GM23338 (cell line): ENCODE measurements around the gene DMTF1. TPM values are rescaled to one million over a fixed set of nuclear protein-coding genes. Genes with fewer than 3 reads are reported as not detected.

Source experiments
- ATAC-seq: fragments of 200-7000 bp; cut with Tn5 transposase; 3 replicates; pipeline ENCODE4 v1.9.1; 2020
- DNase-seq: peaks from one replicate; pipeline ENCODE4 v3.0.0-alpha.2; 2015; ENCODE audit warnings: low spot score
- H2AFZ ChIP-seq: fragments of 200-600 bp; sonication (generic); 2 replicates; pipeline ENCODE4 v1.8.0; 2016; ENCODE audit warnings: antibody characterized with exemption, mild to moderate bottlenecking, moderate library complexity
- H3F3A ChIP-seq: fragments of 200-600 bp; sonication (generic); replicated peaks from 2 replicates; pipeline ENCODE4 v1.8.0; 2017; ENCODE audit warnings: antibody characterized with exemption, mixed run types, low read depth
- H3K27ac ChIP-seq: fragments of 200-600 bp; sonication (generic); 2 replicates; pipeline ENCODE4 v1.6.1; 2016; ENCODE audit warnings: low read depth
- H3K27me3 ChIP-seq: fragments of 200-600 bp; sonication (generic); 2 replicates; pipeline ENCODE4 v1.8.0; 2016; ENCODE audit warnings: mild to moderate bottlenecking, mixed run types, moderate library complexity; ENCODE audit not compliant: insufficient read depth
- H3K36me3 ChIP-seq: fragments of 200-600 bp; sonication (generic); 2 replicates; pipeline ENCODE4 v1.8.0; 2016; ENCODE audit warnings: mild to moderate bottlenecking; ENCODE audit not compliant: insufficient read depth
- H3K4me1 ChIP-seq: fragments of 200-600 bp; sonication (generic); 2 replicates; pipeline ENCODE4 v1.8.0; 2016; ENCODE audit warnings: mild to moderate bottlenecking, moderate library complexity; ENCODE audit not compliant: insufficient read depth
- H3K4me2 ChIP-seq: fragments of 200-600 bp; sonication (generic); 2 replicates; pipeline ENCODE4 v1.7.1; 2017; ENCODE audit warnings: mixed run types
- H3K4me3 ChIP-seq: fragments of 200-600 bp; sonication (generic); 2 replicates; pipeline ENCODE4 v1.6.1; 2016; ENCODE audit warnings: mixed run types
- H3K79me2 ChIP-seq: fragments of 200-600 bp; sonication (generic); replicated peaks from 2 replicates; pipeline ENCODE4 v1.8.0; 2017; ENCODE audit warnings: mild to moderate bottlenecking; ENCODE audit not compliant: insufficient read depth
- H3K9me2 ChIP-seq: fragments of 200-600 bp; sonication (generic); 2 replicates; pipeline ENCODE4 v1.8.0; 2017; ENCODE audit not compliant: insufficient read depth
- H4K20me1 ChIP-seq: fragments of 200-600 bp; sonication (generic); replicated peaks from 2 replicates; pipeline ENCODE4 v1.8.0; 2017; ENCODE audit warnings: mild to moderate bottlenecking; ENCODE audit not compliant: insufficient read depth
- H3K27ac Mint-ChIP-seq: 2 replicates; pipeline ENCODE4 v1.8.0; 2020; ENCODE audit warnings: inconsistent platforms, mild to moderate bottlenecking, moderate library complexity, mixed read lengths
- H3K27me3 Mint-ChIP-seq: 3 replicates; pipeline ENCODE4 v1.8.0; 2022; ENCODE audit warnings: low read depth, mild to moderate bottlenecking, moderate library complexity, mixed read lengths, inconsistent platforms; ENCODE audit not compliant: insufficient read depth, poor library complexity
- H3K36me3 Mint-ChIP-seq: 3 replicates; pipeline ENCODE4 v1.8.0; 2021; ENCODE audit warnings: low read depth, mild to moderate bottlenecking, inconsistent platforms, moderate library complexity, mixed read lengths
- H3K4me1 Mint-ChIP-seq: 3 replicates; pipeline ENCODE4 v1.8.0; 2020; ENCODE audit warnings: mild to moderate bottlenecking, inconsistent platforms, mixed read lengths
- H3K4me3 Mint-ChIP-seq: 3 replicates; pipeline ENCODE4 v1.8.0; 2021; ENCODE audit warnings: moderate library complexity, mild to moderate bottlenecking, inconsistent platforms, mixed read lengths
- H3K9me3 Mint-ChIP-seq: 3 replicates; pipeline ENCODE4 v1.8.0; 2020; ENCODE audit warnings: moderate library complexity, mild to moderate bottlenecking, inconsistent platforms, mixed read lengths
- CREB1 ChIP-seq: fragments of 250-450 bp; sonication (Bioruptor Pico); IDR thresholded peaks from 2 replicates; pipeline ENCODE4 v1.5.0; 2020; ENCODE audit warnings: low read depth, mild to moderate bottlenecking, moderate library complexity
- ETS1 ChIP-seq: IDR thresholded peaks from 2 replicates; pipeline ENCODE4 v1.6.1; 2016; ENCODE audit warnings: antibody characterized with exemption
- EZH2 ChIP-seq: fragments of 200-600 bp; sonication (generic); IDR thresholded peaks from one replicate; pipeline ENCODE4 v1.8.0; 2017; ENCODE audit warnings: antibody characterized with exemption, mild to moderate bottlenecking, low read depth; ENCODE audit not compliant: unreplicated experiment
- EZH2phosphoT487 ChIP-seq: fragments of 200-600 bp; sonication (generic); IDR thresholded peaks from one replicate; pipeline ENCODE4 v1.8.1; 2018; ENCODE audit warnings: antibody characterized with exemption; ENCODE audit not compliant: unreplicated experiment
- JUNB ChIP-seq: IDR thresholded peaks from one replicate; pipeline ENCODE4 v1.6.1; 2016; ENCODE audit warnings: antibody characterized with exemption; ENCODE audit not compliant: unreplicated experiment
- NANOG ChIP-seq: IDR thresholded peaks from 2 replicates; pipeline ENCODE4 v1.6.1; 2016; ENCODE audit warnings: antibody characterized with exemption, borderline replicate concordance
- STAT1 ChIP-seq: IDR thresholded peaks from one replicate; pipeline ENCODE4 v1.6.1; 2016; ENCODE audit warnings: antibody characterized with exemption; ENCODE audit not compliant: unreplicated experiment
- ZNF114 ChIP-seq: fragments of 250-450 bp; sonication (Bioruptor Pico); IDR thresholded peaks from 2 replicates; pipeline ENCODE4 v1.5.0; 2020; ENCODE audit warnings: mild to moderate bottlenecking, moderate library complexity
- polyA plus RNA-seq: library from polyadenylated mRNA; unstranded; fragments of >200 nt; fragmentation: Nextera tagmentation; extraction: Ambion mirVana; gene quantifications from 2 replicates; pipeline ENCODE4 v1.2.1, GENCODE V29; 2016
- total RNA-seq: library from RNA; depleted of rRNA; stranded (reverse); fragments of >200 nt; shearing (Covaris generic); gene quantifications from 2 replicates; pipeline ENCODE4 v1.2.3, GENCODE V29; 2014
- TF ChIP-seq, protein P1 (sequence below), 2 experiments: fragments of 200-600 bp in 1 of 2; sonication (generic) in 1 of 2; conservative IDR thresholded peaks; 2 replicates each; pipeline versions ENCODE4 v1.5.1 to v1.6.1; 2016 to 2017; ENCODE audit warnings: antibody characterized with exemption in 2 of 2, low read depth in 2 of 2, mild to moderate bottlenecking in 2 of 2, moderate library complexity in 1 of 2

The DMTF1 gene
- total and polyA plus RNA-seq, 2 experiments from 2014 or later = 60.4 to 114 TPM

DNA sequence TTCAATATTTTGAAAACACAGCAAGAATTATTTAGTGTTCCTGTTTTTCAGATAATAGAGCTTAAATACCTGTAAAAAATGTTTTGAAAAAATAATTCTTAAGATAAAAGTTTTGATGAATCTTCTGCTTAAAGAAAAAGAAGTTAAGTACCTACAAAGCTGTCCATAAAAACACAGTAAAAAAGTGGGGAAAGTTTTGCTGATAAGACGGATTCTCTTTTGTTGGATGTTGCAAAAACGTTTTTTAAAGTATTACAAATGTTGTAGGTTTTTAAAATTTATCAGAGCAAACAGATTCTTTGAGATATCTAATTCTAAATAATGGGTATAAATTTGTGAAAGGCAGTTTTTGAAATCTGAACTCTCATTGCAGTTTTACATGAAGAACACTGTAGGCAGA lies 12.2 kb downstream of the DMTF1 start:
- H3K36me3 Mint-ChIP-seq = peaks cover 63% of the 10 kb centered on the region
- no peaks in the 10 kb centered on the region for H3K27me3 Mint-ChIP-seq
- H3K27ac Mint-ChIP-seq = no peak overlapping the region
- Histone ChIP-seq H2AFZ (no peak overlapping the region), H4K20me1 (peaks cover 28% of the 10 kb centered on the region), H3K79me2 (peaks cover 61% of the 10 kb centered on the region), H3K4me1 (no peaks in the 10 kb centered on the region), H3K9me2 (no peaks in the 10 kb centered on the region), H3K27me3 (no peaks in the 10 kb centered on the region), H3K27ac (no peak overlapping the region), H3K36me3 (peaks cover 61% of the 10 kb centered on the region), H3F3A (no peaks in the 10 kb centered on the region), H3K4me3 (no peak overlapping the region), H3K4me2 (no peak overlapping the region)
- no peaks in the 10 kb centered on the region for H3K9me3 Mint-ChIP-seq
- no peak for ATAC-seq
- H3K4me1 Mint-ChIP-seq = no peaks in the 10 kb centered on the region
- DNase-seq = no peak
- H3K4me3 Mint-ChIP-seq = no peak overlapping the region
- no peak for TF ChIP-seq ZNF114 (CRISPR knock-in tag)
- TF ChIP-seq NANOG = no peak

- no peaks in the 10 kb centered on the region for H3F3A ChIP-seq
- Mint-ChIP-seq H3K36me3 (peaks cover 87% of the 10 kb centered on the region), H3K27ac (no peak overlapping the region), H3K4me3 (no peak overlapping the region), H3K27me3 (no peaks in the 10 kb centered on the region), H3K9me3 (no peaks in the 10 kb centered on the region), H3K4me1 (no peaks in the 10 kb centered on the region)
- H3K4me3 ChIP-seq = no peak overlapping the region
- H3K79me2 ChIP-seq = peaks cover 4% of the 10 kb centered on the region
- H3K9me2 ChIP-seq = no peaks in the 10 kb centered on the region
- no peak overlapping the region for H3K4me2 ChIP-seq
- H3K4me1 ChIP-seq = no peaks in the 10 kb centered on the region
- DNase-seq (no peak), ATAC-seq (no peak)
- TF ChIP-seq CREB1 (no peak), EZH2phosphoT487 (no peak), STAT1 (no peak), NANOG (no peak), ETS1 (no peak), JUNB (no peak), EZH2 (no peak)
- no peak overlapping the region for H3K27ac ChIP-seq
- no peaks in the 10 kb centered on the region for H3K27me3 ChIP-seq
- H3K36me3 ChIP-seq = peaks cover 84% of the 10 kb centered on the region
- peaks cover 6% of the 10 kb centered on the region; the same call in 1 of the 2 replicates for H4K20me1 ChIP-seq
- no peak overlapping the region for H2AFZ ChIP-seq
These were observed 18.6 kb downstream of the DMTF1 start for GRCh38 chr7:87170828-87171227.

DNA sequence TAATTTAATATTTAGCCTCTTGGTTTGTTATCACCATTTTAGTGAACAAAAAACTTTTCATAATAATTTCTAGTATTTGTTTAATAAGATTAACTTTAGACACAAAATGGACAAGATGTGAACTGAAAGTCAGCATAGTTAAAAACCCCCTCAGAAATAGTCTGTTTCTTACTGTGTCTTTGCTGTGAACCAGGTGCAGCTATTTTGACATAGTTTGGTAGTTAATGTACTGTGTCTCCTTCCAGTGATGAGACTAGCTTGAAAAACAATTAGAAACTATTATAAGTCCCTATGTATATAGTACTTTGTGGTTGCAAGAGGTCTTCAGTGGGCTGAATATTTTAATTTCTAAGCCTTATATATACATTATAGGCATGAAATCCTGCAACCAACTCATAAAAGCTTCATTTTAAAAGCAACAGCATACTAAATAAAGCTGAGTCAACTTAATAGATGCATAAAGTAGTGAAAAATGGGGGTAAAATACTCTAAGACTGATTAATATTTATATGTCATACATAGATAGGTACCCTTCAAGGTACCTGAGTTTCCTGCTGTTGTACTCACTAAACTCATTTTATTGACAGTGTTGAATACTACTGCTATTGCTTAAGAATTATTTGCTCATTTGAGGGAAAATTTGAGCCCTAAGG lies 19.2 kb downstream of the DMTF1 start:
- H3K4me3 Mint-ChIP-seq = no peak overlapping the region
- H3K27me3 Mint-ChIP-seq = no peaks in the 10 kb centered on the region
- no peak overlapping the region for H3K27ac Mint-ChIP-seq
- H3K36me3 ChIP-seq = peaks cover 85% of the 10 kb centered on the region
- peaks cover 87% of the 10 kb centered on the region for H3K36me3 Mint-ChIP-seq
- H3K4me2 ChIP-seq = no peak overlapping the region
- H3K4me1 Mint-ChIP-seq = no peaks in the 10 kb centered on the region
- H3F3A ChIP-seq = no peaks in the 10 kb centered on the region
- peaks cover 9% of the 10 kb centered on the region for H3K79me2 ChIP-seq
- H2AFZ ChIP-seq = no peak overlapping the region
- no peak overlapping the region for H3K27ac ChIP-seq
- no peaks in the 10 kb centered on the region for H3K27me3 ChIP-seq
- peaks cover 9% of the 10 kb centered on the region for H4K20me1 ChIP-seq
- DNase-seq = no peak
- no peaks in the 10 kb centered on the region for H3K4me1 ChIP-seq
- H3K9me2 ChIP-seq = no peaks in the 10 kb centered on the region
- ATAC-seq = no peak
- no peaks in the 10 kb centered on the region for H3K9me3 Mint-ChIP-seq
- H3K4me3 ChIP-seq = no peak overlapping the region
- TF ChIP-seq ETS1 (no peak), JUNB (no peak), CREB1 (no peak), STAT1 (no peak), NANOG (no peak), EZH2 (no peak)
- TF ChIP-seq, protein P1, sequence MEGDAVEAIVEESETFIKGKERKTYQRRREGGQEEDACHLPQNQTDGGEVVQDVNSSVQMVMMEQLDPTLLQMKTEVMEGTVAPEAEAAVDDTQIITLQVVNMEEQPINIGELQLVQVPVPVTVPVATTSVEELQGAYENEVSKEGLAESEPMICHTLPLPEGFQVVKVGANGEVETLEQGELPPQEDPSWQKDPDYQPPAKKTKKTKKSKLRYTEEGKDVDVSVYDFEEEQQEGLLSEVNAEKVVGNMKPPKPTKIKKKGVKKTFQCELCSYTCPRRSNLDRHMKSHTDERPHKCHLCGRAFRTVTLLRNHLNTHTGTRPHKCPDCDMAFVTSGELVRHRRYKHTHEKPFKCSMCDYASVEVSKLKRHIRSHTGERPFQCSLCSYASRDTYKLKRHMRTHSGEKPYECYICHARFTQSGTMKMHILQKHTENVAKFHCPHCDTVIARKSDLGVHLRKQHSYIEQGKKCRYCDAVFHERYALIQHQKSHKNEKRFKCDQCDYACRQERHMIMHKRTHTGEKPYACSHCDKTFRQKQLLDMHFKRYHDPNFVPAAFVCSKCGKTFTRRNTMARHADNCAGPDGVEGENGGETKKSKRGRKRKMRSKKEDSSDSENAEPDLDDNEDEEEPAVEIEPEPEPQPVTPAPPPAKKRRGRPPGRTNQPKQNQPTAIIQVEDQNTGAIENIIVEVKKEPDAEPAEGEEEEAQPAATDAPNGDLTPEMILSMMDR (conservative IDR thresholded peaks at IDR 0.05; ENCODE audit: low read depth in 2 of 2) = no peak
